Mesendoderm (in vitro differentiated cells): Measurements from ENCODE around the gene IQGAP2.
A peak's percentile ranks its signal among the peaks of the same experiment; 100 is the strongest.

Experiments
- DNase-seq: peaks from one replicate; pipeline ENCODE4 v3.0.0; 2013
- H2AK5ac ChIP-seq: 2 replicates; pipeline ENCODE4 v1.6.1; 2013; ENCODE audit warnings: low read length, inconsistent platforms
- H2BK120ac ChIP-seq: 2 replicates; pipeline ENCODE4 v1.6.1; 2013; ENCODE audit warnings: low read depth, mild to moderate bottlenecking, low read length, moderate library complexity, mixed read lengths
- H2BK15ac ChIP-seq: replicated peaks from 2 replicates; pipeline ENCODE4 v1.6.1; 2013; ENCODE audit warnings: low read depth, mild to moderate bottlenecking, moderate library complexity
- H2BK5ac ChIP-seq: 2 replicates; pipeline ENCODE4 v1.6.1; 2013; ENCODE audit warnings: low read length, inconsistent platforms
- H3K18ac ChIP-seq: 2 replicates; pipeline ENCODE4 v1.6.1; 2013; ENCODE audit warnings: mild to moderate bottlenecking, low read length, mixed read lengths
- H3K23ac ChIP-seq: one replicate; pipeline ENCODE4 v1.6.1; 2013; ENCODE audit warnings: low read length
- H3K27ac ChIP-seq: 2 replicates; pipeline ENCODE4 v1.5.1; 2013; ENCODE audit warnings: low read depth, mild to moderate bottlenecking, inconsistent platforms, low read length, moderate library complexity
- H3K27me3 ChIP-seq: 2 replicates; pipeline ENCODE4 v1.6.1; 2013; ENCODE audit warnings: low read length, control low read depth, mild to moderate bottlenecking, inconsistent platforms; ENCODE audit not compliant: insufficient read depth, poor library complexity
- H3K36me3 ChIP-seq: 2 replicates; pipeline ENCODE4 v1.6.1; 2013; ENCODE audit warnings: low read length, inconsistent platforms; ENCODE audit not compliant: control insufficient read depth, insufficient read depth
- H3K4ac ChIP-seq: one replicate; pipeline ENCODE4 v1.6.1; 2013; ENCODE audit warnings: low read depth, mild to moderate bottlenecking, low read length, moderate library complexity
- H3K4me1 ChIP-seq: 2 replicates; pipeline ENCODE4 v1.6.1; 2013; ENCODE audit warnings: low read depth, low read length, inconsistent platforms; ENCODE audit not compliant: control insufficient read depth
- H3K4me2 ChIP-seq: 2 replicates; pipeline ENCODE4 v1.6.1; 2013; ENCODE audit warnings: low read length
- H3K4me3 ChIP-seq: 2 replicates; pipeline ENCODE4 v1.5.1; 2013; ENCODE audit warnings: mild to moderate bottlenecking, low read length
- H3K56ac ChIP-seq: one replicate; pipeline ENCODE4 v1.6.1; 2013; ENCODE audit warnings: low read length
- H3K79me1 ChIP-seq: 2 replicates; pipeline ENCODE4 v1.6.1; 2013; ENCODE audit warnings: low read length, inconsistent platforms
- H3K79me2 ChIP-seq: 2 replicates; pipeline ENCODE4 v1.6.1; 2013; ENCODE audit warnings: mild to moderate bottlenecking, low read length; ENCODE audit not compliant: control insufficient read depth, insufficient read depth
- H3K9ac ChIP-seq: 2 replicates; pipeline ENCODE4 v1.6.1; 2013; ENCODE audit warnings: low read length, inconsistent platforms
- H4K5ac ChIP-seq: one replicate; pipeline ENCODE4 v1.6.1; 2013; ENCODE audit warnings: low read length
- H4K8ac ChIP-seq: one replicate; pipeline ENCODE4 v1.6.1; 2013; ENCODE audit warnings: low read depth, mild to moderate bottlenecking, control low read depth, low read length, moderate library complexity
- WGBS: extraction: QIAGEN DNeasy Blood & Tissue Kit; methylation state at CpG from one replicate; pipeline ENCODE4 v1.1.7; 2013; ENCODE audit warnings: low lambda C conversion rate, missing lambda C conversion rate; ENCODE audit not compliant: insufficient coverage; ENCODE audit errors: extremely low coverage; 5-methylcytosine and 5-hydroxymethylcytosine counted together

IQGAP2 gene

GRCh38 chr5:76422227-76422626 is 19.1 kb downstream of the IQGAP2 start:
- no peak overlapping the region for H2BK5ac ChIP-seq
- H3K4me2 ChIP-seq, result no peak overlapping the region
- H3K27me3 ChIP-seq, result no peaks in the 10 kb centered on the region
- WGBS, result no CpG with 5 or more reads among the region's 4 CpGs
- H3K56ac ChIP-seq, result peak overlapping the region; percentile 43
- H2AK5ac ChIP-seq, result no peak overlapping the region
- no peak overlapping the region for H3K4me3 ChIP-seq
- H4K5ac ChIP-seq, result no peak overlapping the region
- no peak overlapping the region for H3K9ac ChIP-seq
- no peak for DNase-seq
- H3K79me1 ChIP-seq, result no peaks in the 10 kb centered on the region
- H3K4me1 ChIP-seq, result peaks cover 2% of the 10 kb centered on the region
- no peak overlapping the region for H3K23ac ChIP-seq
- peaks cover 1% of the 10 kb centered on the region for H3K79me2 ChIP-seq
- H3K4ac ChIP-seq, result no peak overlapping the region
- H3K27ac ChIP-seq, result no peak overlapping the region
- H4K8ac ChIP-seq, result no peak overlapping the region
- H2BK15ac ChIP-seq, result no peak overlapping the region
- H2BK120ac ChIP-seq, result no peak overlapping the region
- H3K18ac ChIP-seq, result no peak overlapping the region
- H3K36me3 ChIP-seq, result no peaks in the 10 kb centered on the region

GRCh38 chr5:76422742-76423141 is 19.7 kb downstream of the IQGAP2 start:
- Histone ChIP-seq H3K4ac (no peak overlapping the region), H3K9ac (no peak overlapping the region), H4K5ac (no peak overlapping the region), H4K8ac (no peak overlapping the region), H3K4me1 (peaks cover 2% of the 10 kb centered on the region), H2BK5ac (no peak overlapping the region), H2AK5ac (no peak overlapping the region), H3K79me2 (peaks cover 1% of the 10 kb centered on the region), H3K27ac (no peak overlapping the region), H3K18ac (no peak overlapping the region), H3K36me3 (no peaks in the 10 kb centered on the region), H3K79me1 (no peaks in the 10 kb centered on the region), H2BK15ac (no peak overlapping the region), H3K4me3 (no peak overlapping the region), H2BK120ac (no peak overlapping the region), H3K27me3 (no peaks in the 10 kb centered on the region), H3K56ac (no peak overlapping the region), H3K4me2 (no peak overlapping the region), H3K23ac (no peak overlapping the region)
- WGBS, result no CpG with 5 or more reads among the region's 3 CpGs
- no peak for DNase-seq

- H3K79me2 ChIP-seq, result peaks cover 1% of the 10 kb centered on the region
- no peak overlapping the region for H3K27ac ChIP-seq
- no peak overlapping the region for H3K4ac ChIP-seq
- H3K4me2 ChIP-seq, result no peak overlapping the region
- no peak overlapping the region for H3K4me3 ChIP-seq
- no peaks in the 10 kb centered on the region for H3K79me1 ChIP-seq
- H3K9ac ChIP-seq, result no peak overlapping the region
- no peak overlapping the region for H3K18ac ChIP-seq
- no peak overlapping the region for H2BK120ac ChIP-seq
- H3K23ac ChIP-seq, result no peak overlapping the region
- H3K27me3 ChIP-seq, result no peaks in the 10 kb centered on the region
- H4K8ac ChIP-seq, result no peak overlapping the region
- no peak for DNase-seq
- H3K56ac ChIP-seq, result no peak overlapping the region
- no peak overlapping the region for H2BK15ac ChIP-seq
- no peak overlapping the region for H4K5ac ChIP-seq
- no peak overlapping the region for H2BK5ac ChIP-seq
- no peak overlapping the region for H2AK5ac ChIP-seq
- no peaks in the 10 kb centered on the region for H3K36me3 ChIP-seq
- peaks cover 2% of the 10 kb centered on the region for H3K4me1 ChIP-seq
- WGBS, result no CpG with 5 or more reads among the region's 4 CpGs
Measured at GRCh38 chr5:76425146-76425545, 22.1 kb downstream of the IQGAP2 start.

GRCh38 chr5:76425928-76426804 is 23.1 kb downstream of the IQGAP2 start:
- WGBS, result no CpG with 5 or more reads among the region's 12 CpGs
- Histone ChIP-seq H2BK15ac (no peak overlapping the region), H3K18ac (peak overlapping the region; percentile 52), H3K36me3 (no peaks in the 10 kb centered on the region), H3K4ac (no peak overlapping the region), H3K4me2 (no peak overlapping the region), H3K9ac (no peak overlapping the region), H2BK120ac (no peak overlapping the region), H3K79me1 (no peaks in the 10 kb centered on the region), H4K8ac (no peak overlapping the region), H3K79me2 (peaks cover 1% of the 10 kb centered on the region), H2BK5ac (no peak overlapping the region), H3K56ac (peak overlapping the region; percentile 39), H3K4me3 (no peak overlapping the region), H3K4me1 (peaks cover 2% of the 10 kb centered on the region), H3K23ac (no peak overlapping the region), H2AK5ac (no peak overlapping the region), H3K27ac (no peak overlapping the region), H4K5ac (no peak overlapping the region), H3K27me3 (no peaks in the 10 kb centered on the region)
- peak; percentile 27 for DNase-seq

GRCh38 chr5:76427206-76428140 is 24.4 kb downstream of the IQGAP2 start:
- Histone ChIP-seq H2BK5ac (no peak overlapping the region), H3K27me3 (no peaks in the 10 kb centered on the region), H3K4me2 (no peak overlapping the region), H3K4me1 (peaks cover 2% of the 10 kb centered on the region), H3K36me3 (no peaks in the 10 kb centered on the region), H3K79me1 (no peaks in the 10 kb centered on the region), H3K56ac (peak overlapping the region; percentile 31), H3K9ac (no peak overlapping the region), H3K27ac (no peak overlapping the region), H2BK120ac (no peak overlapping the region), H3K23ac (no peak overlapping the region), H3K18ac (no peak overlapping the region), H3K79me2 (peaks cover 1% of the 10 kb centered on the region), H2AK5ac (no peak overlapping the region), H3K4me3 (no peak overlapping the region), H4K8ac (no peak overlapping the region), H2BK15ac (no peak overlapping the region), H4K5ac (no peak overlapping the region), H3K4ac (no peak overlapping the region)
- DNase-seq, result peak; percentile 20
- WGBS, result no CpG with 5 or more reads among the region's 14 CpGs
